ENCODE measurements around the gene STAT1.

Gene STAT1

GRCh38 chr2:191015239-191015638, 1.3 kb upstream of the STAT1 start:
- Histone ChIP-seq H3K27me3 (replicated peaks; ENCODE audit: control insufficient read depth, insufficient read depth, low read length) (no peaks in the 10 kb centered on the region), H3K4me3 (ENCODE audit: low read length) (no peak overlapping the region), H3K4me1 (ENCODE audit: control insufficient read depth, insufficient read depth, low read length) (peaks cover 35% of the 10 kb centered on the region), H3K9me3 (ENCODE audit: control insufficient read depth, low read length) (no peaks in the 10 kb centered on the region), H3K36me3 (ENCODE audit: control insufficient read depth, insufficient read depth, low read length, severe bottlenecking) (peaks cover 15% of the 10 kb centered on the region), H3K9ac (ENCODE audit: low read length) (no peak overlapping the region)
- DNase-seq (ENCODE audit: low read depth) = no peak

GRCh38 chr2:191014653-191015020, 666 bp upstream of the STAT1 start:
- H3K36me3 ChIP-seq (ENCODE audit: control insufficient read depth, insufficient read depth, low read length, severe bottlenecking) = peaks cover 21% of the 10 kb centered on the region

GRCh38 chr2:191013682-191013931, 364 bp downstream of the STAT1 start:
- H3K9ac ChIP-seq (ENCODE audit: low read length) = peak overlapping the region; percentile 94
- peaks cover 44% of the 10 kb centered on the region for H3K4me1 ChIP-seq (ENCODE audit: control insufficient read depth, insufficient read depth, low read length)
- no peak for DNase-seq (ENCODE audit: low read depth)
- peak overlapping the region; percentile 93 for H3K4me3 ChIP-seq (ENCODE audit: low read length)
- no peaks in the 10 kb centered on the region for H3K27me3 ChIP-seq (replicated peaks; ENCODE audit: control insufficient read depth, insufficient read depth, low read length)
- no peaks in the 10 kb centered on the region for H3K9me3 ChIP-seq (ENCODE audit: control insufficient read depth, low read length)
- H3K36me3 ChIP-seq (ENCODE audit: control insufficient read depth, insufficient read depth, low read length, severe bottlenecking) = peaks cover 32% of the 10 kb centered on the region

More at GRCh38 chr2:191014653-191015020, 666 bp upstream of the STAT1 start:
- peaks cover 38% of the 10 kb centered on the region for H3K4me1 ChIP-seq (ENCODE audit: control insufficient read depth, insufficient read depth, low read length)
- H3K9me3 ChIP-seq (ENCODE audit: control insufficient read depth, low read length) = no peaks in the 10 kb centered on the region
- H3K27me3 ChIP-seq (replicated peaks; ENCODE audit: control insufficient read depth, insufficient read depth, low read length) = no peaks in the 10 kb centered on the region
- H3K9ac ChIP-seq (ENCODE audit: low read length) = peak overlapping the region; percentile 94
- peak overlapping the region; percentile 93 for H3K4me3 ChIP-seq (ENCODE audit: low read length)
- no peak for DNase-seq (ENCODE audit: low read depth)

- no peaks in the 10 kb centered on the region for H3K9me3 ChIP-seq (ENCODE audit: control insufficient read depth, low read length)
- H3K27me3 ChIP-seq (replicated peaks; ENCODE audit: control insufficient read depth, insufficient read depth, low read length) = no peaks in the 10 kb centered on the region
- peaks cover 37% of the 10 kb centered on the region for H3K36me3 ChIP-seq (ENCODE audit: control insufficient read depth, insufficient read depth, low read length, severe bottlenecking)
- H3K4me3 ChIP-seq (ENCODE audit: low read length) = peak overlapping the region; percentile 93
- DNase-seq (ENCODE audit: low read depth) = peak; percentile 70
- H3K9ac ChIP-seq (ENCODE audit: low read length) = peak overlapping the region; percentile 94
- peaks cover 44% of the 10 kb centered on the region for H3K4me1 ChIP-seq (ENCODE audit: control insufficient read depth, insufficient read depth, low read length)
Observed at GRCh38 chr2:191012845-191013681, 908 bp downstream of the STAT1 start.

GRCh38 chr2:191012346-191012745, 1.6 kb downstream of the STAT1 start:
- Histone ChIP-seq H3K9ac (ENCODE audit: low read length) (peak overlapping the region; percentile 94), H3K4me3 (ENCODE audit: low read length) (peak overlapping the region; percentile 93), H3K9me3 (ENCODE audit: control insufficient read depth, low read length) (no peaks in the 10 kb centered on the region), H3K27me3 (replicated peaks; ENCODE audit: control insufficient read depth, insufficient read depth, low read length) (no peaks in the 10 kb centered on the region), H3K4me1 (ENCODE audit: control insufficient read depth, insufficient read depth, low read length) (peaks cover 44% of the 10 kb centered on the region), H3K36me3 (ENCODE audit: control insufficient read depth, insufficient read depth, low read length, severe bottlenecking) (peaks cover 44% of the 10 kb centered on the region)
- no peak for DNase-seq (ENCODE audit: low read depth)

- Histone ChIP-seq H3K9ac (ENCODE audit: low read length) (peak overlapping the region; percentile 94), H3K9me3 (ENCODE audit: control insufficient read depth, low read length) (no peaks in the 10 kb centered on the region), H3K27me3 (replicated peaks; ENCODE audit: control insufficient read depth, insufficient read depth, low read length) (no peaks in the 10 kb centered on the region), H3K4me1 (ENCODE audit: control insufficient read depth, insufficient read depth, low read length) (peaks cover 44% of the 10 kb centered on the region), H3K36me3 (ENCODE audit: control insufficient read depth, insufficient read depth, low read length, severe bottlenecking) (peaks cover 56% of the 10 kb centered on the region), H3K4me3 (ENCODE audit: low read length) (peak overlapping the region; percentile 93)
- no peak for DNase-seq (ENCODE audit: low read depth)
Observed at GRCh38 chr2:191010887-191011885, 2.8 kb downstream of the STAT1 start.

GRCh38 chr2:191009541-191010374, 4.2 kb downstream of the STAT1 start:
- H3K9ac ChIP-seq (ENCODE audit: low read length) = peak overlapping the region; percentile 30
- no peaks in the 10 kb centered on the region for H3K9me3 ChIP-seq (ENCODE audit: control insufficient read depth, low read length)
- H3K4me1 ChIP-seq (ENCODE audit: control insufficient read depth, insufficient read depth, low read length) = peaks cover 43% of the 10 kb centered on the region
- peak overlapping the region; percentile 93 for H3K4me3 ChIP-seq (ENCODE audit: low read length)
- peaks cover 70% of the 10 kb centered on the region for H3K36me3 ChIP-seq (ENCODE audit: control insufficient read depth, insufficient read depth, low read length, severe bottlenecking)
- peak; percentile 12 for DNase-seq (ENCODE audit: low read depth)
- H3K27me3 ChIP-seq (replicated peaks; ENCODE audit: control insufficient read depth, insufficient read depth, low read length) = no peaks in the 10 kb centered on the region

GRCh38 chr2:191008286-191008685, 5.7 kb downstream of the STAT1 start:
- Histone ChIP-seq H3K36me3 (ENCODE audit: control insufficient read depth, insufficient read depth, low read length, severe bottlenecking) (peaks cover 85% of the 10 kb centered on the region), H3K27me3 (replicated peaks; ENCODE audit: control insufficient read depth, insufficient read depth, low read length) (no peaks in the 10 kb centered on the region), H3K4me1 (ENCODE audit: control insufficient read depth, insufficient read depth, low read length) (peaks cover 38% of the 10 kb centered on the region), H3K9ac (ENCODE audit: low read length) (no peak overlapping the region), H3K4me3 (ENCODE audit: low read length) (no peak overlapping the region), H3K9me3 (ENCODE audit: control insufficient read depth, low read length) (no peaks in the 10 kb centered on the region)
- no peak for DNase-seq (ENCODE audit: low read depth)

- no peaks in the 10 kb centered on the region for H3K9me3 ChIP-seq (ENCODE audit: control insufficient read depth, low read length)
- no peak overlapping the region for H3K9ac ChIP-seq (ENCODE audit: low read length)
- H3K4me3 ChIP-seq (ENCODE audit: low read length) = no peak overlapping the region
- H3K4me1 ChIP-seq (ENCODE audit: control insufficient read depth, insufficient read depth, low read length) = peaks cover 31% of the 10 kb centered on the region
- peaks cover 96% of the 10 kb centered on the region for H3K36me3 ChIP-seq (ENCODE audit: control insufficient read depth, insufficient read depth, low read length, severe bottlenecking)
- no peaks in the 10 kb centered on the region for H3K27me3 ChIP-seq (replicated peaks; ENCODE audit: control insufficient read depth, insufficient read depth, low read length)
- peak; percentile 14 for DNase-seq (ENCODE audit: low read depth)
Observed at GRCh38 chr2:191006997-191007783, 6.8 kb downstream of the STAT1 start.

GRCh38 chr2:191006297-191006696, 7.7 kb downstream of the STAT1 start:
- DNase-seq (ENCODE audit: low read depth) = no peak
- H3K27me3 ChIP-seq (replicated peaks; ENCODE audit: control insufficient read depth, insufficient read depth, low read length) = no peaks in the 10 kb centered on the region
- H3K9ac ChIP-seq (ENCODE audit: low read length) = no peak overlapping the region
- peaks cover 23% of the 10 kb centered on the region for H3K4me1 ChIP-seq (ENCODE audit: control insufficient read depth, insufficient read depth, low read length)
- peaks cover 97% of the 10 kb centered on the region for H3K36me3 ChIP-seq (ENCODE audit: control insufficient read depth, insufficient read depth, low read length, severe bottlenecking)
- H3K4me3 ChIP-seq (ENCODE audit: low read length) = no peak overlapping the region
- no peaks in the 10 kb centered on the region for H3K9me3 ChIP-seq (ENCODE audit: control insufficient read depth, low read length)

Data from adipocyte (in vitro differentiated cells).